ENCODE data around the gene SH2B3. TPM values are rescaled to one million over a fixed set of nuclear protein-coding genes. Genes with fewer than 3 reads are reported as not detected.
A peak's percentile ranks its signal among the peaks of the same experiment; 100 is the strongest.
"Not testable (repeated sequence)": the region's sequence is repeated elsewhere in the genome, so short reads cannot be mapped to it uniquely, and the experiment has no call there.

The SH2B3 gene
- polyA plus RNA-seq (ENCODE audit: insufficient read length), result 17.8 TPM
- long read RNA-seq, donor 1, full-length matches to known transcripts, result 3 of 18 reads
- long read RNA-seq, donor 1, partial matches to known transcripts, result 9 of 18 reads
- long read RNA-seq, donor 1, other reads (novel, unspliced or antisense), result 6 of 18 reads
- long read RNA-seq, donor 2, full-length matches to known transcripts, result 1 of 1 reads
- long read RNA-seq, donor 2, partial matches to known transcripts, result 0 of 1 reads
- long read RNA-seq, donor 2, other reads (novel, unspliced or antisense), result 0 of 1 reads
- long read RNA-seq, donor 3, result 0 reads
- long read RNA-seq, donor 4, result 0 reads
- long read RNA-seq, donor 5, result 0 reads
- long read RNA-seq, donor 6, full-length matches to known transcripts, result 1 of 1 reads
- long read RNA-seq, donor 6, partial matches to known transcripts, result 0 of 1 reads
- long read RNA-seq, donor 6, other reads (novel, unspliced or antisense), result 0 of 1 reads
- long read RNA-seq, donor 7, full-length matches to known transcripts, result 1 of 21 reads
- long read RNA-seq, donor 7, partial matches to known transcripts, result 20 of 21 reads
- long read RNA-seq, donor 7, other reads (novel, unspliced or antisense), result 0 of 21 reads
- long read RNA-seq, donor 8, full-length matches to known transcripts, result 2 of 2 reads
- long read RNA-seq, donor 8, partial matches to known transcripts, result 0 of 2 reads
- long read RNA-seq, donor 8, other reads (novel, unspliced or antisense), result 0 of 2 reads

DNA sequence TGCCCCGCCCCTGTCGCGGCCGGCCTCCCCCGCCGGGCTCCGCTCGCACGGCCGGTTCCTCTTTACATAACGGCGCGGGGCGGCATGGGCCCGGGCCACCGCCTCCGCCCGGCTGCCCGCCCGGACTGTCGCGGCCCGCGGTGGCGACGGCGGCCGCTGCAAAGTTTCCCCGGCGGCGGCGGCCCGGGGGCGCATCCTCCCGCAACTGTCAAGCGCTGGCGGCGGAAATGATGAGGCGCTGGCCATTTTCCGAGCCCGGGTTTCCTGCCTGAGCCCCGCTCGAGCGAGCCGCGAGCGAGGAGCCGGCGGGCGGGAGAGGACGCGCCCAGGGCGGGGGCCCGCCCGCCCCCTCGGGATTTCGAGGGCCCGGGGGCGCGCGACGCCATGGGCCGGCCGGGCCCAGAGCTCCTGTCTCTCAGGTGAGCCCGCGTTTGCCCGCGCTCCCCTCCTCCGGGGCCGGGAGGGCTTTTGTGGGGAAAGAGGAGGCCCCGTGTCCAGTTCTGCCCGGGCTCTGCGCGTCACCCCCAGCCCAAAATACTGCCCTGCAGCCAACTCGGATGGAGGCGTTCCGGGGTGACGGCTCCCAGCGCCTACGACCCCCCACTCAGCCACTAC lies at the start of gene SH2B3:
Gene SH2B3 (plus strand): TSS at position 65 of the 615 bp plus-strand sequence. CDS start 12,223 bp downstream, outside the sequence.
- DNase-seq, result no peak

DNA sequence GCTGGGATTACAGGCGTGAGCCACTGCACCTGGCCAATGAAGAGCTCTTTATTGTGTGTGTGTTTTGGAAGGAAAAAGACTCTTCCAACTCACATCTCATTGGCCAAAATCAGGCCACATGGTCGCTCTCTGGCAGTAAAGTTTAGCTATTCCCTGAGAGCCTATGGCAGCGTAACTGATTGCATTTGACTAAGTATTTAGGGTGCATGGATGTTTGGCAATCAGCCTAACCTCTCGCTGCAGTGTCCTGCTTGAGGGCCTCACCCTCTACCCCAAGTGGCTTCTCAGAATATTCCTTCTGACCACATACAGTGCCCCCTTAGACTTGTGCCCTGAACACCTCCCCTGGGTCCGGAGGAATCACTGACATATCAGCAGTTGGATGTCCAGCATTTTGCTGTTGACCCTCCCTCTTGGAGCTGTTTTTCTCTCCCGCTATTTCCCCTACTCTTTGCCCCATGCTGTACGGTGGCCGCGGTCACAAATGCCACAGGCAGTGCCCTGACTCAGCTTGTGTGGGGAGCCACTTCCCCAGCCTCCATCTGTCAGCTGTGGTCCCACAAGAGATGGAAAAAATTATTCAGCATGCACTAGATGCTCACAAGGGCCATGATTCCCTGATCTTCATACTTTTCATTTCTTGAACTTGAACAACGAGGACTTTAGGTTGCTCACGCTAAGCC lies 46.4 kb upstream of the SH2B3 start:
- DNase-seq, result no peak

DNA sequence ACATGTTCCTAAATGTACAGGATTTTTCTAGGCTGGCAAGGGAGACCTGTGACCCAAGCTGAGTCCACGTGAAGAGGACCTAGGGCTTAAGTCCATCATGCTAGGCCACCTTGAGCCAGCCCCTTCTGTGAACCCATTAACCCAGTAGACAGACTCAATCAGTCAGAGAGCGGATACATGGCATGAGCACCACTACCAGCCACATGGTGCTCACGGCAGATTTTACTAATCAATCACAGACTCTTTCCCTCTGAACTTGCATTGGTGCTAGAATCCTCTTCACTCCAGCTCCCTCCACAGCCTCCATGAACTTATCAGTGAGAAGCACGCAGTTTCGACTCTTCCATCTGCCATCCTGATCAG lies 45.8 kb upstream of the SH2B3 start:
- DNase-seq, result no peak

DNA sequence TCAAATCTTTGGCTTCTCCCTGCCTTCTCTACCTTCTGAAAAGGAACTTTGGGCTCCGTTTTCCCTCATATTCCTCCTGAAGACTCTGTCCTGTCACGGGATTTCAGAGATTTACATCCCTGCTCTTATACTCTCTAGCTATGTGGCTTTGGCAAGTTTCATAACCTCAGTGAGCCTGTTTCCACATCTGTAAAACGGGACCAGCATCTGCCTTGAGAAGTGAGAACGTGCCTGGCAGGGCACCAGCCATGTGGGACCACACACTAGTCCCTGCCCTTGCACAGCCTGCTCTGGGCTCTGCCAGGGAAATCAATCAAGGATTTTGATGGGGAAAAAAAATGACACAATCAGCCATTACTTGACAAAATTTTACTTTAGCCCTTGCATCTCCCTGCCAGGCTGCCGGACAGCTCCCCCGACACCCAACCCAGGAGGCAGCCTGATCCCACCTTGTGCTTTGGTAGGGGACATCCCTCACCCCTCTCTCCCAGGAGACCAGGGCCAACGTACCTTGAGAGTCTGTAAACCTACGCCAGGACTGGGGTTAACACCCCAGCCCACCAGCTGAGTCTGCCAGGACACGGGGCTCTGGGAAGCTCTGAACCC lies 45.3 kb upstream of the SH2B3 start:
- DNase-seq, result no peak

DNA sequence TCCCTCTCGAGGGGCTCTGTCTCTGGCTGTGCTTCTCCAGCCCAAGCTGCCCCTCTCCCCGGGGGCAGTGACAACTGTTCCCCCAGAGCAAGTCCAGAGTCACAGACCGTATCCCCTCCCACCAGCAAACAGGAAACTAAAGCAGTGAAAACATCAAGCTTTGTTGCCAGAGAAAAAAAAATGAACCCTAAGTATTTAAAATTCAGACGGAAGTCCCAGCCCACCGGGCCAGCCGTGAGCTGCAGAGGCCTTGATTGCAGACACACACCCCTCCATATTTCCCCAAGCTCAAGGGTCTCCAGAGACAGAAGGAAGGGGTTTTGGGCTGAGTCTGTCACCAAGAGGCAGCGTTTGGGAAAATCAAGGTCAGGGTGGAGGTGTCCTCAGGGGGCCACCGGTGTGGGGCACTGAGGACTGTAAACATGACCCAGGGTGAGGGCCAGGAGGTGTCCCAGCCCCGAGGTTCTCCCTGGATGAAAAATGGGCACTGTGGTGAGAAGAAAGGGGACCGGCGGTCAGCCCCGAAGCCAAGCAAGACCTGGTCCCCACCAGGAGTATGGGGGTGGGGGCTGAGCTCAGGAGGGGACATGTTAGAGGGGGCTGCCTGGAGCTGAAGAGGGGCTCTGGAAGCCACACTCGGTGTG lies 44.5 kb upstream of the SH2B3 start:
- DNase-seq, result no peak

DNA sequence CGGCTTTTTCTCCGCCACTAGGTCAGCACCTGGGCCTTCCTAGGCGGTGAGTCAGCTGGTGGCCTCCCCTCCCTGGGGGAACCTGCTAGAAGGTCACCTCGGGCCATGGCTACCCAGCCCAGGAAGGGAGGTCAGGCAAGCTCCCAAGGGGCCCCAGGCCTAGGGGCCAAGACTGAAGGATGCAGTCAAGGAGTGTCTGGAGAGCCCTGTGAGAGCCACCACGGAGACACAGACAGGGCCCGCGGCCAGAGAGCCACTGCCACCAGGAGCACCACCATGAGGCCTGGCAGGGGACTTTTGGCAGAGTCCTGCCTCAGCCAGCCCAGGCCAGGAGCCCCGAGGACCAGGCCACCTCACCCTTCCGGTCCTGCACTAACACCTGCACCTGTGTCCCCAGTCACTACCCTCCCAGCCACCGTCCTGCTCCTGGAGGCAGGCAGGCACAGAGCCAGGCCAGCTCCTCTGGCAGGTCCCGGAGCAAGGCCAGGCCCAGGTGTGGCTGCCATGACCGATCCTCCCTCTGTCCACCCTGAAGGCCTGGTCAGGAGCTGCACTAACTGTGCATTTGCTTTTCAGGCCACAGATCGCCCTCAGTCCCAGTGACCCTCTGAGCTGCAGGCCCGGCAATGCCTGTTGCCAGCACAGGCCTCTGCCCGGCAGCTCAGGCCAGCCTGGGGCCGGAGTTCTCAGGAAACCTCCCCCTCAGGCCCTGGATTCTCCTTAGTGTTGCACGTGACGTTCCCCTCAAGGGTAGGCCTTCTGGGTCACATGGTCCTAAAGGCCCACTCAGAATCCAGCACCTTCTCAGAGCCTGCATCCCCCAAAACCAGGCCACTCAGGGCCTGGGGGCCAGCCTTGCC lies 43.8 kb upstream of the SH2B3 start:
- no peak for DNase-seq

DNA sequence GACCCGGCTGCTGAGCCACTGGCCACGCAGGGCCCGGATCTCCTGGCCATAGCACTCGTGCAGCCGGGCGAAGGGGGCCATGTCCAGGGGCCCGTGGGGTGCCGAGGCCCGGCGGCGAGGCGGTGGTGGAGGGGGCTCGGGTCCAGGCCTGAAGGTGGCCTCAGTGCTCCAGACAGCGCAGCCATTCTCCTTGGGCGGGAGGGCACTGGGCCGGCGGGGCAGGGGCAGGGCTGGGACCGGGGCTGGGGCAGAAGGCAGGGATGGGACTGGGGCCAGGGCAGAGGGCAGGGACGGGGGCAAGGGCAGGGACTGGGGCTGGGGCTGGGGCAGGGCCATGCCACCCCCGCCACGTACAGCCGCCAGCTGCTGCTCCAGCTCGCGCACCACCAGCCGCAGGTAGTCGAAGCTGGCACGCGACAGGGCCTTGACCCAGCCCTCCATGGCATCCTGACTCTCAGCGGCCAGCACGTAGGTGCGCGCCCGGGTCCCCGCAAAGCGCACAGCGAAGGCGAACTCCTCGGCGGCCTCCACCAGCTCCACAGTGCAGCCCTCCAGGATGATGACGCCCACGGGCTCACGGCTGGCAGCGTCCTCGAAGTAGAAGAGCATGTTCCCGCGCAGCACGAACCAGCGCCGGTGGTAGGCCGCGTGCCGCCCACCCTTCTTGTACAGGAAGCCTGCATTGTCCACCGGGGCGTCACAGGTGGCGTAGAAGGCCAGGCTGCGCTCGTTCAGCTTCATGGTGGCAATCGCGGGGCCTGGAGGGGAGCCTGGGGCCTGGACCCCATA lies 42.8 kb upstream of the SH2B3 start:
- DNase-seq, result no peak

DNA sequence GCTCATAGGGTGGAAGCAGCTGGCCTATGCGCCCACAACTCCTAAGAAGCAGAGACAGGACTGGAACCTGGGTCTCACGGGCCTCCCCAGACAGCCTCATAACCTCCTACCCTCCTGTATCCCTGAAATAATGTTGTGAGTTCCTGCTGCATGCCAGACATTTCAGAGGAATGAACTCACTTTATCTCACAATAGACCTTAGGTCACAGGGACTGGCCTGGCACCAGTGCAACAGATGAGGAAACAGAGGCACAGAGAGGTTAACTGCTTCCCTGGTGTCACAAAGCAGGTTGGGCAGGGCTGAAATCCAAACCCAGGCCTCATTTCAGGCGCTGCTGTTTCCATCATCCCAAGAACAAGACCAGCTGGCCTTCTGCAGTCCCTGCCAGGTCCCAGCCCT lies 42.1 kb upstream of the SH2B3 start:
- no peak for DNase-seq

DNA sequence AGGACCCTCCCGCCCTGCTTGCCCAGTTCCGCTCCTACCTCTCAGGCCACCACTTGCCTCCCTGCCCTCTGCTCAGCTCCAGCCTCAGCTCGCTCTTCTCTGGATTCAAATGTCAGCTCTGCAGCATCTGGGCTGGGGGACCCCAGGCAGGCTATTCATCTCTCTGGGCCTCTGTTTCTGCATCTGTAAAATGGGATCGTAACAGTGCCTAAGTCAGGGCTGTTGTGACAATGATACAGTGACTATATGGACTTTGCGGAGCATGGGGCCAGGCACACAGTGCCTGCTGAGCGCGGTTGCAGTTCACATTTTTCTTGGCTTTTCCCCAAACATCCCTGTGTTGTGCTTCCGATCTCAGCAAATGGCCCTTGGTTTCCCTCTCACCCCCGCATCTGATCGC lies 39.6 kb upstream of the SH2B3 start:
- no peak for DNase-seq

DNA sequence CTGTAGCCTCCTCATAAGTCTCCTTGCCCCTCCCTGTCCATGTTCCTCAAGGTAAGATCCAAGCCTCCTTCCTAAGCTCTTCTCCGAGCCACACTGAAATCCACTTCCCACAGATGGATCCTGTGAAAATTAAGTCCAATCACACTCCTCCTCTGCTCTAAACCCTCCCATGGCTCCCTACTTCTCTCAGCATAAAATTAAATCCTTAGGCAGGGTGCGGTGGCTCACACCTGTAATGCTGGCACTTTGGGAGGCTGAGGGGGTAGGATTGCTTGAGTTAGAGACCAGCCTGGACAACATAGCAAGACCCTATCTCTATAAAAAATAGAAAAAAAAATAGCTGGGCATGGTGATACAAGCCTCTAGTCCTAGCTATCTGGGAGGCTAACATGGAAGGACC lies 39.1 kb upstream of the SH2B3 start:
- no peak for DNase-seq

DNA sequence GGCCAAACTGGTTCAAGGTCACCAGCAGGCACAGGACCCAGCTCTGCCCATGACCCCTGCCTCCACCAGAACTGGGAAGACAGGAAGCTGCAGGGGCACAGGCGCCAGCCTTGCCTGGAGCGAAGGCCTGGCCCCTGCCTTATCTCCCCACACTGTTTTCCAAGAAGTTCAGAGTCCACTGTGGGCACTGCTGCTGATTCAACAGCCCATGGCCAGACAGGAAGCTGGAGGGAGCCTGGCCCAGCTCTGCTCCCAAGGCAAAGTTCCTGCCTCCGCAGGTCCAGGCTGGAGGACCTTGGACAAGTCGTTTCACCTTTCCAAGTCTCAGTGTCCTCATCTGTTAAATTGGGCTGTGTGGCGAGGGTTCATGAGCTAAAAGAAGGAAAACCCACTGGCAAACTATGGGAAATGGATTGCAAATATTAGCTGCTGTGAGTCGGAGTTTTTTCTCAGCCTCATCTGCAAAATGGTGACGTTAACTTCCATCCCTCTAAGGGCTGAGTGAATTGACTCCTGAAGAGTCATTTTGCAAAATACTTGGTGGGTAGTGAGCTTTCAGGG lies 38.0 kb upstream of the SH2B3 start:
- DNase-seq, result no peak

DNA sequence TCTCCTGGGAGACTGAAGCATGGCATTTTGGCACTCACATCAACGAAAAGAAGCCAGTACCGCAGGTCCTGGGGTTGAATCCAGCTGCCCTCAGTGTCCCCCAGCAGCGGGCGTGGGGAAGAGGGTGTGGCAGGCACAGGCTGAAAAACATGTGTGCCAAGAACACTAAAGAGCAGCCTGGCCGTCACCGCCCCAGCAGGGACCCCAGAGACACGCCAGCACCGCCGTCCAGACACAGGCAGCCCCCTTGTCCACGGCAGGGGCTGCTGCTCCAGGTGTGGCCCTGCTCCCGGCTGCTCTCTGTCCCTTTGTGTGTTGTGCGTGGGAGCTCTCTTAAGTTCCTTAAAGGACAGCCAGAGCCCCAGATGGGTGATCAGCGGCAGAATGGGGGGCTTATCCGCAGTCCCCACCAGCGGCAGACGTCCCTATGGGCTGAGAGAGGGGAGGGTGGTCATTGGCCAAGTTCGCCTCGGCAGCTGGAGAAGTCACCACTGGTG lies 37.4 kb upstream of the SH2B3 start:
- DNase-seq, result no peak

DNA sequence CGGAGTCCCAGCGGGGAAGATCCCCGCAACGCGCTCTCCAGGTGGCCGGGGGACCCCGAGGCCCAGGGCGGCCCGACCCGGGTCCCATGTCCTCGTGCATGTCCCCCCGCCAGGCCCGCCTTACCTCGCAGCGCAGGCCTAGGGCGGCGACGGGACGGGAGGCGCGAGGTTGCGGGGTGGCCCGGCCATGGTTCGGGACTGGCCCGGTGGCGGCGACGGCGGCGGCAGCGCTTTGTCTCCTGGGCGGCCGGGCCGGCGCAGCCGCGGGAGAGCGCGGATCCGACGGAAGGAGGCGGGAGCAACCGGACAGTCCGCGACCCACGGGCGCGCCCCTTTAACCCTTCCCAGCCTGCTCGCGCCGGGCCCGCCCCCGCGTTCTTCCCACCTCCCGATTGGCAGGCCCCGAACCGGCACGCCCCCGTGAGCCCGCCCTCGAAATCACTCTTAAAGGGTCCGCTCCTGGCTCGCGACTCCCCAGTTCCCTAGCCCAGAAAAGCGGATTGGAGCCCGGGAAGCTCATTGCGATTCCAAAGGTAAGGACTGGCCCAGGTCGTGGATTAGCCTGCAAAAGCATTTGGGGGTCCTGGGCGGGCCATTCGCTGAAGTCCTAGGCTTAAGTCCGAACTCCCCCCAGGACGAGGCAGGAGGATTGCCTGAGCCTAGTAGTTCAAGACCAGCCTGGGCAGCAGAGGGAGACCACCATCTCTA lies 36.8 kb upstream of the SH2B3 start, which contains the start of gene PHETA1:
Gene PHETA1 (minus strand): TSS at position 308 of the 708 bp plus-strand sequence. CDS start 5,668 bp downstream, outside the sequence.
- DNase-seq, result peak; percentile 88

DNA sequence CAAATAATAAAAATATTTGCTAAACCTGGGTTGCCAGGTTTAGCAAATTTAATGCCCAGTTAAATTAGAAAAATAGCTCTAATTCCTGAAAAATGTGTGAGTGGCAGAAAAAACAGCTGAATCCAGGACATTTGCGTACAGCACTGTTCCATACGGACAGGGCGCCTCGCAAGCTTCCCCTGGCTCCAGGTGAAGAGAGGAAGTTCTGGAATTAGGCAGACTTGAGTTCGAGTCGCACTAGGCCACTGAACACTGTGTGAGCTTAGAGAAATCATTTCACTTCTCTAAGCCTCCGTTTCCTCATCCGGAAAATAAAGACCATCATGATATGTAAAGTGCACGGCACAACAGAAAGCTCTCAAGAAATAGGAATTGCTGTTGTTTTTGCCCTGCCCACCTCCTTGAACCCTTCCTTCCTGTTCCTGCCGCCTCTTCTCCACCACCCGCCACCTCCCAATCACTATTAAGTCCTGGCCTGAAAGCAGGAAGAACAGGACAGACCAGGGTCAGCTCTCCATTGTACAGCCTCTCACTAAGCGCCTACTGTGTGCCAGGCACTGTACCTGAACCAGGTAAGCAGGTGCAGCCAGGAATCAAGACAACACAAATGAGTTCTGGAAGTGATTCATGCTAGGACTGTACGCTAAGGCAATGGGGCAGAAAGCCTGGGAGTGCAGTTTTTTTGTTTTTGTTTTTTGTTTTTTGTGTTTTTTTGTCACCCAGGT lies 36.1 kb upstream of the SH2B3 start:
- DNase-seq, result no peak

DNA sequence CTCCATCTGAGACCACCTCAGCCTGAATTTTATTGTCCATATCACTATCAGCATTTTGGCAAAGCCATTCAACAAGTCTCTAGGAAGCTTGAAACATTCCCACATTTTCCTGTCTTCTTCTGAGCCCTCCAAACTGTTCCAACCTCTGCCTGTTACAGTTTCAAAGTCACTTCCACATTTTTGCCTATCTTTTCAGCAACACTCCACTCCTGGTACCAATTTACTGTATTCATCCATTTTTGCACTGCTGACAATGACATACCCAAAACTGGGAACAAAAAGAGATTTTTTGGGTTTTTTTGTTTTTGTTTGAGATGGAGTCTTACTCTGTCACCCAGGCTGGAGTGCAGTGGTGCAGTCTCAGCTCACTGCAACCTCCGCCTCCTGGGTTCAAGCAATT lies 32.5 kb upstream of the SH2B3 start:
- not testable (repeated sequence) for DNase-seq

DNA sequence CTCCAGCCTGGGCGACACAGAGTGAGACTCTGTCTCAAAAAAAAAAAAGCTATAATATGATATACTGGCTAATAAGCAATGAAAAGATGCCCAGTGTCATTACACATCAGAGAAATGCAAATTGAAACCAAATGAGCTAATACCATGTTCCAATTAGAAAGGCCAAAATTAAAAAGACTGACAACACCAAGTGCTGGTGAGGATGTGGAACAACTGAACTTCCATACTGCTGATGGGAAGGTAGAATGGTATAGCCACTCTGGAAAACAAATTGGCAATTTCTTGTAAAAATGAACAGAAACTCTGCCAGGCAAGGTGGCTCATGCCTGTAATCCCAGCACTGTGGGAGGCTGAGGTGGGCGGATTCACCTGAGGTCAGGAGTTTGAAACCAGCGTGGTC lies 28.3 kb upstream of the SH2B3 start:
- DNase-seq, result no peak

DNA sequence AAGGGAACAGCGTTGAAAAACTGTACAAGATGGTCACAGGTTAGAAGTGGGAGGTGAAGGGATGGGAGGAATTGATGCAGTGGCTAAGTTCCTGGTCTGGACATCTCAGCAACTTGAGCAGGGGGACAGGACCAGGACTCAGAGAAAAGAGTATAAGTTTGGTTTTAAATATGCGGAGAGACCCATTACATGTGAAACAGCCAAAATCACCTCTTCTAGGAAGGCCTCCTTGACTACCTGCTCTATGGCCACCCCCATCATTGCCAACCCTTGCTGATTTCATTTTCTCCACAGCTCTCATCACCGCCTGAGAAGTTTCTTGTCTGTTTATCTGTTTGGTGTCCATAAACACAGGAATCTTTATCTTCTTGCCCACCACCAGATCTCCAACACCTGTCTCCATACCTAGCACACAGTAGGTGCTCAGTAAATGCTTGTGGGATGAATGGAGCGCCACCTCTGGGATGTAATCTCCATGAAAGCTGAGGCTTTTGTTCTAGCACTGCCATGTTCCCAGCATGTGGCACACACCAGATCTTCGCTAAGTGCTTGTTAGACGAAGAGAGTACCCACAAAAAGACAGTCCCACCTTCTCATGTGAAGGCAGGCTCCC lies 25.7 kb upstream of the SH2B3 start:
- no peak for DNase-seq
